Activated CD4-positive, alpha-beta T cell treated with anti-CD3 and anti-CD28 coated beads for 24 hours (primary cell): ENCODE results near the gene TPCN2.
"Not testable (repeated sequence)": the region's sequence is repeated elsewhere in the genome, so short reads cannot be mapped to it uniquely, and the experiment has no call there.

Experiments used
- DNase-seq, 2 donors: peaks; one replicate each; pipeline ENCODE4 v3.0.0-alpha.2; 2020; ENCODE audit warnings: low read depth in 2 of 2

TPCN2 gene

GRCh38 chr11:69075421-69076128, 26.8 kb downstream of the TPCN2 start:
- no peak for DNase-seq

GRCh38 chr11:69076129-69076791, 27.5 kb downstream of the TPCN2 start:
- no peak for DNase-seq

- DNase-seq, result not testable (repeated sequence)
Measured at GRCh38 chr11:69076977-69077376, 28.2 kb downstream of the TPCN2 start.

GRCh38 chr11:69078508-69078907, 29.8 kb downstream of the TPCN2 start:
- no peak for DNase-seq

GRCh38 chr11:69078930-69079605, 30.3 kb downstream of the TPCN2 start:
- no peak for DNase-seq

- DNase-seq, result no peak
Measured at GRCh38 chr11:69079661-69080256, 31.0 kb downstream of the TPCN2 start.

GRCh38 chr11:69080257-69080995, 31.7 kb downstream of the TPCN2 start:
- no peak for DNase-seq

GRCh38 chr11:69081180-69081579, 32.4 kb downstream of the TPCN2 start:
- DNase-seq, result no peak

GRCh38 chr11:69083531-69084247, 35.0 kb downstream of the TPCN2 start:
- no peak for DNase-seq

GRCh38 chr11:69084371-69084770, 35.6 kb downstream of the TPCN2 start:
- no peak for DNase-seq

- DNase-seq, result no peak
Measured at GRCh38 chr11:69085490-69086095, 36.9 kb downstream of the TPCN2 start.

- no peak for DNase-seq
Measured at GRCh38 chr11:69086152-69087132, 37.7 kb downstream of the TPCN2 start.

GRCh38 chr11:69087133-69087524, 38.4 kb downstream of the TPCN2 start:
- DNase-seq, result no peak

- no peak for DNase-seq
Measured at GRCh38 chr11:69087811-69088210, 39.1 kb downstream of the TPCN2 start.

- DNase-seq, result peak; percentile 41 to 53
Measured at GRCh38 chr11:69088676-69089146, 40.0 kb downstream of the TPCN2 start.

- no peak for DNase-seq
Measured at GRCh38 chr11:69089258-69089657, 40.5 kb downstream of the TPCN2 start.

- DNase-seq, result no peak
Measured at GRCh38 chr11:69091638-69092165, 43.0 kb downstream of the TPCN2 start.

GRCh38 chr11:69092263-69092662, 43.5 kb downstream of the TPCN2 start:
- no peak for DNase-seq

GRCh38 chr11:69093106-69093505, 44.4 kb downstream of the TPCN2 start:
- no peak for DNase-seq
